K562 (cell line): Measurements from ENCODE around the gene SMAP2. TPM values are rescaled to one million over a fixed set of nuclear protein-coding genes. Genes with fewer than 3 reads are reported as not detected.
"Not testable (repeated sequence)": the region's sequence is repeated elsewhere in the genome, so short reads cannot be mapped to it uniquely, and the experiment has no call there.

Experiments used
- ATAC-seq: fragments of 200-7000 bp; cut with Tn5 transposase; 3 replicates; pipeline ENCODE4 v1.9.1; 2020; ENCODE audit warnings: moderate library complexity
- BruUV-seq: library from RNA; stranded (reverse); fragments of 400-500 nt; replicated peaks from 2 replicates; lab custom pipeline; 2021; lab: Mats Ljungman, UMichigan
- CTCF ChIA-PET: fragments of 300-600 bp; formaldehyde crosslinking; extraction: SDS; loops from one replicate; lab custom pipeline; 2021; ENCODE audit warnings: low intra/inter-chr PET ratio; lab: Yijun Ruan, JAX
- POLR2A ChIA-PET: fragments of 300-600, 350-650 bp; sonication (Branson Sonifier 250); formaldehyde crosslinking; extraction: SDS; loops from one replicate; lab custom pipeline; 2021; ENCODE audit warnings: antibody characterized with exemption, inconsistent platforms; lab: Yijun Ruan, JAX
- DNase-seq, 4 experiments: peaks; one replicate each; pipeline versions ENCODE4 v3.0.0 to v3.0.0-alpha.2; 2011 to 2018; ENCODE audit warnings: low spot score in 3 of 4, mixed read lengths in 3 of 4; ENCODE audit errors: extremely low read depth in 1 of 4
- FAIRE-seq: peaks from 2 replicates; lab custom pipeline; 2011; peaks lifted over from hg19 to GRCh38; lab: Jason Lieb, UNC
- H2AFZ ChIP-seq: 2 replicates; pipeline ENCODE4 v1.6.0; 2011; ENCODE audit warnings: low read depth, low read length, control low read depth, inconsistent platforms
- H3K27ac ChIP-seq: fragments of 200-600 bp; 3 replicates; pipeline ENCODE4 v1.8.0; 2011; ENCODE audit warnings: low read depth, mild to moderate bottlenecking, control low read depth, inconsistent platforms, low read length, moderate library complexity, mixed read lengths; ENCODE audit errors: extremely low read depth
- H3K27me3 ChIP-seq, 2 experiments: fragments of 300-600 bp in 1 of 2; 2 replicates in 1 of 2; 3 replicates in 1 of 2; pipeline versions ENCODE4 v1.6.0 to v1.8.0; 2011; ENCODE audit warnings: inconsistent platforms in 2 of 2, low read length in 2 of 2, mild to moderate bottlenecking in 1 of 2, mixed read lengths in 1 of 2, moderate library complexity in 1 of 2; ENCODE audit not compliant: control insufficient read depth in 2 of 2, insufficient read depth in 2 of 2
- H3K36me3 ChIP-seq: fragments of 300-600 bp; 3 replicates; pipeline ENCODE4 v1.8.0; 2011; ENCODE audit warnings: mild to moderate bottlenecking, low read length, inconsistent platforms; ENCODE audit not compliant: control insufficient read depth, insufficient read depth
- H3K4me1 ChIP-seq, 2 experiments: fragments of 200-600 bp in 1 of 2; replicated peaks in 1 of 2; 2 replicates in 1 of 2; 3 replicates in 1 of 2; pipeline versions ENCODE4 v1.5.1 to v1.8.0; 2011; ENCODE audit warnings: inconsistent platforms in 2 of 2, low read length in 2 of 2, mild to moderate bottlenecking in 1 of 2, mixed read lengths in 1 of 2, moderate library complexity in 1 of 2; ENCODE audit not compliant: control insufficient read depth in 2 of 2, insufficient read depth in 2 of 2
- H3K4me2 ChIP-seq: 2 replicates; pipeline ENCODE4 v1.6.1; 2011; ENCODE audit warnings: low read length, control low read depth, inconsistent platforms, mixed read lengths; ENCODE audit not compliant: insufficient read depth
- H3K4me3 ChIP-seq: fragments of 200-600 bp; sonication (generic), shearing (Covaris generic); 2 replicates; pipeline ENCODE4 v1.5.1; 2016; ENCODE audit warnings: control low read depth, inconsistent platforms
- H3K79me2 ChIP-seq: fragments of 200-600 bp; 3 replicates; pipeline ENCODE4 v1.8.0; 2011; ENCODE audit warnings: low read length, inconsistent platforms; ENCODE audit not compliant: control insufficient read depth, insufficient read depth
- H3K9ac ChIP-seq, 2 experiments: 2 replicates each; pipeline versions ENCODE4 v1.6.0 to v1.6.1; 2011; ENCODE audit warnings: low read depth in 2 of 2, low read length in 2 of 2, control low read depth in 1 of 2, inconsistent platforms in 1 of 2, mild to moderate bottlenecking in 1 of 2, mixed read lengths in 1 of 2; ENCODE audit not compliant: insufficient read depth in 1 of 2
- H3K9me1 ChIP-seq: one replicate; pipeline ENCODE4 v1.6.0; 2011; ENCODE audit warnings: inconsistent platforms, mild to moderate bottlenecking, low read length, moderate library complexity; ENCODE audit not compliant: control insufficient read depth, insufficient read depth
- H3K9me3 ChIP-seq: replicated peaks from 2 replicates; pipeline ENCODE4 v1.5.1; 2011; ENCODE audit warnings: low read depth, low read length, inconsistent platforms; ENCODE audit not compliant: control insufficient read depth, insufficient read depth
- H4K20me1 ChIP-seq: replicated peaks from 2 replicates; pipeline ENCODE4 v1.6.1; 2011; ENCODE audit warnings: low read length, inconsistent platforms, mixed read lengths; ENCODE audit not compliant: control insufficient read depth, insufficient read depth
- CBX3 ChIP-seq, 2 experiments: IDR thresholded peaks; 1 replicate in 1 of 2; 2 replicates in 1 of 2; pipeline ENCODE4 v1.6.1; 2012; ENCODE audit warnings: inconsistent platforms in 2 of 2, low read length in 2 of 2, borderline replicate concordance in 1 of 2, control low read depth in 1 of 2
- CBX5 ChIP-seq: IDR thresholded peaks from 2 replicates; pipeline ENCODE4 v1.6.1; 2014; ENCODE audit warnings: low read depth, borderline replicate concordance
- HDAC1 ChIP-seq, 2 experiments: fragments of 450-650 bp; IDR thresholded peaks; 2 replicates each; pipeline ENCODE4 v1.6.1; 2016 to 2017; ENCODE audit warnings: inconsistent platforms in 1 of 2, mild to moderate bottlenecking in 1 of 2, moderate library complexity in 1 of 2
- TRIM28 ChIP-seq: fragments of 450-650 bp; IDR thresholded peaks from 2 replicates; pipeline ENCODE4 v1.6.1; 2017
- ZNF280A ChIP-seq: fragments of 450-650 bp; IDR thresholded peaks from 2 replicates; pipeline ENCODE4 v1.6.1; 2018; ENCODE audit warnings: mild to moderate bottlenecking, low read depth; ENCODE audit not compliant: partially characterized antibody
- WGBS: fragments of 100-300 bp; shearing (Covaris generic); methylation state at CpG from one replicate; pipeline ENCODE4 v1.1.6; 2016; ENCODE audit warnings: low coverage, mixed read lengths; ENCODE audit not compliant: insufficient coverage; ENCODE audit errors: missing lambda C conversion rate; 5-methylcytosine and 5-hydroxymethylcytosine counted together
- in situ Hi-C: fragments of 300-500 bp; cut with MboI; formaldehyde crosslinking; loops from 4 replicates; pipeline ENCODE4 v1.15.0; 2018; ENCODE audit warnings: inconsistent platforms, mixed read lengths
- intact Hi-C: fragments of 100-400 bp; cut with micrococcal nuclease; formaldehyde crosslinking; loops from 2 replicates; pipeline ENCODE4 v1.14.2; 2022
- polyA plus RNA-seq, 8 experiments: library from polyadenylated mRNA; depleted of rRNA in 4 of 8; stranded (reverse) in 5 of 8; unstranded in 3 of 8; fragments of >200 nt; fragmentation: Nextera tagmentation in 2 of 8; fragmentation: Illumina TruSeq in 1 of 8; extraction: Ambion mirVana in 2 of 8; extraction: Trizol in 1 of 8; gene quantifications; 2 replicates each; pipeline versions ENCODE4 v1.2.1 to v1.2.3, GENCODE V29; 2011 to 2014; ENCODE audit warnings: inconsistent platforms in 1 of 8, missing spikeins in 1 of 8
- total RNA-seq, 7 experiments: library from RNA; depleted of rRNA in 6 of 7; stranded (reverse); fragments of >200 nt in 6 of 7; fragmentation: Illumina TruSeq in 2 of 7; extraction: Trizol in 2 of 7; gene quantifications; 2 replicates each; pipeline versions ENCODE4 v1.2.1 to v1.2.3, GENCODE V29; 2011 to 2021; ENCODE audit warnings: low replicate concordance in 1 of 7

Gene SMAP2
- total and polyA plus RNA-seq, 9 of the 15 experiments (the other 6 are each of a cell fraction or from before 2014, with no cell fraction given), result 38.7 to 212 (median 94.1) TPM

GRCh38 chr1:40373323-40374283 is at the start of gene SMAP2 (continued):
- peak in 1 of 2 experiments; percentile 39; a peak in 2 of 4 replicates for TF ChIP-seq HDAC1 (IDR thresholded peaks at IDR 0.05)

- H3K79me2 ChIP-seq, H3K4me2 ChIP-seq, H3K9ac ChIP-seq, FAIRE-seq, H3K36me3 ChIP-seq, ATAC-seq, intact Hi-C loops, H3K4me3 ChIP-seq, in situ Hi-C loops, H2AFZ ChIP-seq, BruUV-seq, H4K20me1 ChIP-seq, H3K9me1 ChIP-seq, H3K27ac ChIP-seq, DNase-seq, CTCF ChIA-PET, H3K27me3 ChIP-seq, H3K4me1 ChIP-seq, H3K9me3 ChIP-seq: not testable (repeated sequence)
- POLR2A ChIA-PET, result interaction anchor here (0.6 kb wide), 1 partner anchor 57 kb away, joined by 4 read pairs; no protein-coding TSS in a partner anchor
- WGBS, result 91% methylated on average over 1 of the region's 1 CpG
- peak; percentile 56; the same call in 1 of the 2 replicates for TF ChIP-seq CBX5
- peak in 1 of 2 experiments; percentile 78; a peak in 2 of 3 replicates for TF ChIP-seq CBX3 (IDR thresholded peaks at IDR 0.05; ENCODE audit: borderline replicate concordance in 1 of 2, low read length in 2 of 2)
- TF ChIP-seq ZNF280A, result peak; percentile 53
- peak; percentile 52; the same call in 1 of the 2 replicates for TF ChIP-seq TRIM28
Observed at GRCh38 chr1:40331403-40331802, 42.1 kb upstream of the SMAP2 start.
